HG02759 (cell line): Measurements from ENCODE around the gene FADS2.

Experiments used
- ATAC-seq: cut with Tn5 transposase; IDR thresholded peaks from one replicate; pipeline ENCODE4 v1.9.1; 2021; ENCODE audit warnings: mild to moderate bottlenecking, moderate library complexity; ENCODE audit not compliant: unreplicated experiment

FADS2 gene

GRCh38 chr11:61827571-61828378 is at the start of gene FADS2:
FADS2 (plus strand) TSS chr11:61828300; CDS start chr11:61828391, 91 bp downstream.
- peak; percentile 75 for ATAC-seq

- ATAC-seq: no peak
Observed at GRCh38 chr11:61778357-61778886, 49.7 kb upstream of the FADS2 start.

- no peak for ATAC-seq
Observed at GRCh38 chr11:61778920-61779650, 49.0 kb upstream of the FADS2 start.

GRCh38 chr11:61779666-61780525 is 48.2 kb upstream of the FADS2 start:
- ATAC-seq: no peak

- ATAC-seq: no peak
Observed at GRCh38 chr11:61780581-61781162, 47.4 kb upstream of the FADS2 start.

GRCh38 chr11:61781585-61781984 is 46.5 kb upstream of the FADS2 start:
- no peak for ATAC-seq

GRCh38 chr11:61782299-61782698 is 45.8 kb upstream of the FADS2 start:
- ATAC-seq: no peak

- ATAC-seq: no peak
Observed at GRCh38 chr11:61782841-61783240, 45.3 kb upstream of the FADS2 start.

GRCh38 chr11:61783717-61784505 is 44.2 kb upstream of the FADS2 start:
- no peak for ATAC-seq

GRCh38 chr11:61784506-61784805 is 43.6 kb upstream of the FADS2 start:
- no peak for ATAC-seq

- ATAC-seq: no peak
Observed at GRCh38 chr11:61785837-61786402, 42.2 kb upstream of the FADS2 start.

GRCh38 chr11:61787928-61788491 is 40.1 kb upstream of the FADS2 start:
- ATAC-seq: no peak

GRCh38 chr11:61791737-61792309 is 36.3 kb upstream of the FADS2 start:
- no peak for ATAC-seq

GRCh38 chr11:61792310-61793082 is 35.6 kb upstream of the FADS2 start, which contains the start of the genes FEN1 and TMEM258:
FEN1 (plus strand) TSS chr11:61792911; CDS start chr11:61795362, 2,451 bp downstream.
TMEM258 (minus strand) TSS chr11:61792599; CDS start chr11:61792558, 41 bp downstream.
- peak; percentile 89 for ATAC-seq

- peak; percentile 7 for ATAC-seq
Observed at GRCh38 chr11:61793083-61793828, 34.8 kb upstream of the FADS2 start.

GRCh38 chr11:61793829-61794204 is 34.3 kb upstream of the FADS2 start:
- no peak for ATAC-seq

- no peak for ATAC-seq
Observed at GRCh38 chr11:61794579-61794978, 33.5 kb upstream of the FADS2 start.
